GM12801 (cell line): ENCODE data around the gene HAO2.

Experiments
- TF ChIP-seq, protein P1 (sequence below): IDR thresholded peaks from one replicate; pipeline ENCODE4 v1.5.1; 2011; ENCODE audit warnings: control low read depth; ENCODE audit not compliant: insufficient read length; ENCODE audit errors: extremely low read depth

Gene HAO2

DNA sequence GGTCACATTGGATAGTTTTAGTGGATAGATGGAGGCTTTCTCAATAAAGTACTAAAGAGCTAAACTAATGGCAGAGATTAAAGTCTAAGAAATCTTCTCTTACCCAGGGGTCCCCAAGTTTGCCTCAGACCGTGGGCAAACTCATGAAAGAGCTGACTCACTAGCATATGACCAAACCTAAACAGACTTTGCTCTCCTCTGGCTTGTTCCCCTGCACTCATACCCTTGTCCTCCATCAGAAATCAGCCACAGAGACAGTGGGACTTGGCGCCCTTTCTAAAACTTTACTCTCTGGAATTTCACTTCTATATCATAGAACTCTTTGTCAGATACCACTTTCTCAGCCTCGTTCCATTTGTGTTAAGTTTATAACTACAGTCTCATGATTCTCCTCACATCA, 29.4 kb downstream of the HAO2 start:
- TF ChIP-seq, protein P1, sequence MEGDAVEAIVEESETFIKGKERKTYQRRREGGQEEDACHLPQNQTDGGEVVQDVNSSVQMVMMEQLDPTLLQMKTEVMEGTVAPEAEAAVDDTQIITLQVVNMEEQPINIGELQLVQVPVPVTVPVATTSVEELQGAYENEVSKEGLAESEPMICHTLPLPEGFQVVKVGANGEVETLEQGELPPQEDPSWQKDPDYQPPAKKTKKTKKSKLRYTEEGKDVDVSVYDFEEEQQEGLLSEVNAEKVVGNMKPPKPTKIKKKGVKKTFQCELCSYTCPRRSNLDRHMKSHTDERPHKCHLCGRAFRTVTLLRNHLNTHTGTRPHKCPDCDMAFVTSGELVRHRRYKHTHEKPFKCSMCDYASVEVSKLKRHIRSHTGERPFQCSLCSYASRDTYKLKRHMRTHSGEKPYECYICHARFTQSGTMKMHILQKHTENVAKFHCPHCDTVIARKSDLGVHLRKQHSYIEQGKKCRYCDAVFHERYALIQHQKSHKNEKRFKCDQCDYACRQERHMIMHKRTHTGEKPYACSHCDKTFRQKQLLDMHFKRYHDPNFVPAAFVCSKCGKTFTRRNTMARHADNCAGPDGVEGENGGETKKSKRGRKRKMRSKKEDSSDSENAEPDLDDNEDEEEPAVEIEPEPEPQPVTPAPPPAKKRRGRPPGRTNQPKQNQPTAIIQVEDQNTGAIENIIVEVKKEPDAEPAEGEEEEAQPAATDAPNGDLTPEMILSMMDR, result no peak

DNA sequence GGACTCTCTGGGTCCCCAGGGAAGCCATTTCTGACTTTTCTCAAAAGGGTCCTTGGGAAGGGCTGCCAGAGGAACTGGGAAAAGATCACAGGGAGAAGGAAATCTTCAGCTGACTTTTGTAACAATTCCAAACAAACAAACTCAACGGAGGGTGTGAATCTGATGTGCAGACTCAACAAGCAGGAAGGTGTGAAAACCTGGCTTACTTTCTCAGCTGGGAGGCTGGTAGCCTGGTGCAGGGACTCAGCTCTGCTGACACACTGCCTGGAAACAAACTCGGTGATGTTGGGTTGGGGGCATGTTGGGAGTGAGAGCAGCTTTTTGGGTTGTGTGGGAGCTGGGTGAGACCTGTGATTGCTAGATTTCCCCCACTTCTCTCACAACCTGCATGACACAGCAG, 36.2 kb downstream of the HAO2 start:
- TF ChIP-seq, protein P1, result no peak

DNA sequence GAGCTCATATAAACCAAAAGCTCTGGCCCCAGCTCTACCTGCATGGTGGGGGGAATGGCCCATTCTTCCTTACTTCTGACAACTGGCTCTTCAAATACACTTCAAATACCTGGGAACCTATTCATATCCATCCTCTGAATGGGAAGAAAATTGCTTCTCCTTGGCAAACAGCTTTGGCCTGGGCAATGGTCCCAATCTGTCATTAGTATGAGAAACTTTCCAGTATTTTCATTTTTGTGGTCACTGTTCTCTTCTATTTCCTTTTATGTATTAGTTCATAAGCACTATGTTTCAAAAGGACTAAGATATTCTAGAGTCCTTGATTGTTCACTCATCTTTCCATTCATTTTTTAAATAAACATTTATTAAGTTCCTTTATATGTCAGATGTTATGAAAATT, 41.1 kb downstream of the HAO2 start:
- TF ChIP-seq, protein P1, result no peak

DNA sequence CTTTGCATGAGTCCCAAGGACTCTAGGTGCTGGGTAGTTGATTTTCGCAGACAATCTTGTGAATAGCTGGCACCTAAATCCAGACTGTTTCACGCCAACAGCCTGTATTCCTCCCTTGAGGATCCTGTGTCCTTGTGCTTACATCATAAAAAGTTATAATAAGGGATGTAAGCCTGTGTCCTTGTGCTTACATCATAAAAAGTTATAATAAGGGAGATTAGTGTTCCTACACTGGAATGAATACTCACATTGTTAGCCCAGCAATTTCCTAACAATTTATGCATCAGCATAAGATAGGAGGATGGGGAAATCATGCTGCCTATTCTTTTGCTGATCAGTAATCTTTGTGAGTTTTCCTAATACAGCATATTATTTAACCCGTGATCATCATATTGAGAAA, 42.4 kb downstream of the HAO2 start:
- TF ChIP-seq, protein P1, result no peak

DNA sequence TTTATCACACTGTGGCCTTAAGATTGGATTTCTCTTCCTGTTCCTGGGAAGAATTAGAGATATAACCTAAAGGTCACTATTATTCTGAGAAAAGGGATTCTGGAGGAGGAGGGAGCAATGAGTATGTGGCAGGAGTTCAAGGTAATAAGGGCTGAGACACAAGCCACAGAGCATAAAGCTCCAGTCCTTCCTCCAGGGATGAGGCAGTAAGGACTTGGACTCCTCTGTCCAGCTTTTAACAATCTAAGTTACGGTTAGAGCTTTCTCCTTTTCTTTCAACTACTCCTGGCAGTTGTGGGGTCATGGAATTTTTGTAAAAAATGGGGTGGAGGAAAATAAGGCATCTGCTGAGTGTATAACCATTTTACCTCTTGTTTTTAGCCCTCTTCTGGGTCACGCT, 46.4 kb downstream of the HAO2 start, which contains the start of gene HSD3B2:
Gene HSD3B2 (plus strand): TSS at position 201 of the 400 bp plus-strand sequence. CDS start 270 bp downstream, outside the sequence.
- TF ChIP-seq, protein P1, result no peak

DNA sequence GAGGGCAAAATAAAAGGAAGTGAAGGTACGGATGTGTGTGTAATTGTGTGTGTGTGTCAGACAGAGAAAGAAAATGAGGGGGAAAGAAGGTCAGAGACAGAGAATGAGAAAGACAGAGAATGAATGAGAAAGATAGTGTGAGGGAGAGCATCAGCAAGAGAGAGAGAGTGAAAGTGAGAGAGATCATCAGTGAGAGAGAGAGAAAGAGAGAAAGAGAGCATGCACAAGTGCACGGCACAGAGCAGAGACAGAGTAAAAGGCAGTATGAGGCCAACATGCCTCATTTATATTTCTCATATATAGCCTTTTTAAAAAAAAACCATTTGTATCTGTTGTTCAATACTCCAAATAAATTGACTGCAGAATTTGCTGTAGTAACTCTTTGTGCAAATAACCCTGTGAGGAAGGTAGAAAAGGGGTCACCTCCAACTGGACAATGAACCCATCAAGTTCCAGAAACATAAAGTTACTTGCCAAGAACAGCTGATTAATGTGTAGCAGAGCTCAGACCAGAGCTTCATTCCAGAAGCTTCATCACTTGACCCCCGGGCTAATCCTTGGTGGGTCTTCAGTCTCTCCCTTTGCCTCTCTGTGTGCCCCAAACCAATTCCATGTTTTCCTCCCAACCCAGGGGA, 47.5 kb downstream of the HAO2 start:
- TF ChIP-seq, protein P1, result no peak

DNA sequence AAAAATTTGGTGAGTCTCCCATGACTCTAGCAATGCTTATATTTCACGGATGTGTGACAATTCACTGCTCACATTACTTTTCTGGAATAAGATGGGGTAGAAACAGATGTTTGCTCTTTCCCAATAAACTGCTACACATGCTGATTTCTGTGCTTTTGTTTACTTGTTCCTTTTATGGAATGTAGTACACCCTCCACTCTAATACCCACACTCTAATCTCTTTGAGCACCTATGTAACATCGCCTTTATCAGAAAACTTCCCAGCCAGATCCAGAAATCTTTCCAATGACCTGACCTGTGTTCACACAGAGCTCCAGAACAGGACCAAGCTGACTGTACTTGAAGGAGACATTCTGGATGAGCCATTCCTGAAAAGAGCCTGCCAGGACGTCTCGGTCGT, 50.5 kb downstream of the HAO2 start:
- TF ChIP-seq, protein P1, result no peak
